HepG2 (cell line): ENCODE results near the gene HK3. TPM values are rescaled to one million over a fixed set of nuclear protein-coding genes. Genes with fewer than 3 reads are reported as not detected.

Experiments used
- ATAC-seq: fragments of 200-7000 bp; cut with Tn5 transposase; 3 replicates; pipeline ENCODE4 v1.9.1; 2020; ENCODE audit warnings: mild to moderate bottlenecking, moderate library complexity
- BruUV-seq: library from RNA; stranded (reverse); fragments of 400-500 nt; replicated peaks from 2 replicates; lab custom pipeline; 2021; lab: Mats Ljungman, UMichigan
- CTCF ChIA-PET: fragments of 300-600 bp; formaldehyde crosslinking; extraction: SDS; loops from one replicate; lab custom pipeline; 2021; ENCODE audit warnings: low total read pairs, inconsistent platforms, low intra/inter-chr PET ratio; lab: Yijun Ruan, JAX
- POLR2A ChIA-PET: fragments of 350-600 bp; sonication (Branson Sonifier 250); formaldehyde crosslinking; loops from one replicate; lab custom pipeline; 2020; ENCODE audit warnings: antibody characterized with exemption, inconsistent platforms; lab: Yijun Ruan, JAX
- DNase-seq: peaks from one replicate; pipeline ENCODE4 v3.0.0-alpha.2; 2015; ENCODE audit warnings: low spot score
- FAIRE-seq: peaks from 3 replicates; lab custom pipeline; 2011; peaks lifted over from hg19 to GRCh38; lab: Jason Lieb, UNC
- H2AFZ ChIP-seq: one replicate; pipeline ENCODE4 v1.6.1; 2011; ENCODE audit warnings: low read length, inconsistent platforms
- H3K27ac ChIP-seq: fragments of 300-600 bp; 3 replicates; pipeline ENCODE4 v1.8.0; 2011; ENCODE audit warnings: mixed run types, mild to moderate bottlenecking, mixed read lengths, low read length, inconsistent platforms; ENCODE audit not compliant: insufficient read depth; ENCODE audit errors: extremely low read length
- H3K27me3 ChIP-seq, 2 experiments: fragments of 200-600 bp in 1 of 2; 2 replicates in 1 of 2; 3 replicates in 1 of 2; pipeline versions ENCODE4 v1.6.0 to v1.8.0; 2011; ENCODE audit warnings: low read length in 2 of 2, mild to moderate bottlenecking in 2 of 2, moderate library complexity in 2 of 2, inconsistent platforms in 1 of 2; ENCODE audit not compliant: insufficient read depth in 2 of 2, control insufficient read depth in 1 of 2
- H3K36me3 ChIP-seq, 2 experiments: fragments of 200-600 bp in 1 of 2; replicated peaks in 1 of 2; 2 replicates in 1 of 2; 3 replicates in 1 of 2; pipeline versions ENCODE4 v1.5.1 to v1.8.0; 2011; ENCODE audit warnings: low read length in 2 of 2, inconsistent platforms in 1 of 2; ENCODE audit not compliant: insufficient read depth in 2 of 2, control insufficient read depth in 1 of 2
- H3K4me1 ChIP-seq: 2 replicates; pipeline ENCODE4 v1.5.1; 2012; ENCODE audit warnings: low read length, inconsistent platforms; ENCODE audit not compliant: insufficient read depth
- H3K4me2 ChIP-seq: 2 replicates; pipeline ENCODE4 v1.6.0; 2011; ENCODE audit warnings: low read depth, low read length, inconsistent platforms
- H3K4me3 ChIP-seq, 3 experiments: fragments of 200-600 bp in 1 of 3; sonication (generic), shearing (Covaris generic) in 1 of 3; replicated peaks in 1 of 3; 2 replicates each; pipeline ENCODE4 v1.5.1; 2011 to 2016; ENCODE audit warnings: low read length in 3 of 3, inconsistent platforms in 2 of 3, low read depth in 2 of 3, mild to moderate bottlenecking in 2 of 3, control low read depth in 1 of 3, mixed read lengths in 1 of 3; ENCODE audit not compliant: insufficient read depth in 1 of 3
- H3K79me2 ChIP-seq: one replicate; pipeline ENCODE4 v1.6.1; 2011; ENCODE audit warnings: low read length, inconsistent platforms; ENCODE audit not compliant: insufficient read depth
- H3K9ac ChIP-seq: 2 replicates; pipeline ENCODE4 v1.6.0; 2011; ENCODE audit warnings: mild to moderate bottlenecking, low read depth, low read length, inconsistent platforms; ENCODE audit not compliant: insufficient read depth
- H3K9me3 ChIP-seq: 2 replicates; pipeline ENCODE4 v1.5.1; 2012; ENCODE audit warnings: mild to moderate bottlenecking, low read length
- H4K20me1 ChIP-seq: 2 replicates; pipeline ENCODE4 v1.6.0; 2011; ENCODE audit warnings: inconsistent platforms, mild to moderate bottlenecking, low read length, moderate library complexity; ENCODE audit not compliant: insufficient read depth
- ATF7 ChIP-seq, 2 experiments: fragments of 450-650 bp in 1 of 2; sonication (generic) in 1 of 2; formaldehyde crosslinking in 1 of 2; IDR thresholded peaks; 2 replicates each; pipeline versions ENCODE4 v1.4.0 to v1.6.1; 2016 to 2020; ENCODE audit warnings: antibody characterized with exemption in 1 of 2, mild to moderate bottlenecking in 1 of 2, missing genetic modification reagents in 1 of 2
- CEBPB ChIP-seq: IDR thresholded peaks from 2 replicates; pipeline ENCODE4 v1.6.1; 2011; ENCODE audit warnings: low read depth, low read length, improper control_type of control experiment, borderline replicate concordance
- FOSL2 ChIP-seq: sonication (generic); formaldehyde crosslinking; IDR thresholded peaks from 2 replicates; pipeline ENCODE4 v1.4.0; 2020; ENCODE audit warnings: missing genetic modification reagents
- GZF1 ChIP-seq: sonication (generic); formaldehyde crosslinking; IDR thresholded peaks from 2 replicates; pipeline ENCODE4 v1.5.1; 2020; ENCODE audit warnings: mild to moderate bottlenecking, missing genetic modification reagents
- IRX3 ChIP-seq: sonication (generic); formaldehyde crosslinking; IDR thresholded peaks from 2 replicates; pipeline ENCODE4 v1.8.1; 2023; ENCODE audit warnings: mild to moderate bottlenecking, low read depth, missing genetic modification reagents, borderline replicate concordance
- MIXL1 ChIP-seq: IDR thresholded peaks from 2 replicates; pipeline ENCODE4 v1.6.1; 2016
- STAT5B ChIP-seq: sonication (generic); formaldehyde crosslinking; IDR thresholded peaks from 2 replicates; pipeline ENCODE4 v1.4.0; 2020; ENCODE audit warnings: missing genetic modification reagents
- ZMAT3 ChIP-seq: sonication (generic); formaldehyde crosslinking; conservative IDR thresholded peaks from 2 replicates; pipeline ENCODE4 v1.7.0; 2021; ENCODE audit warnings: missing genetic modification reagents
- ZNF20 ChIP-seq: sonication (generic); formaldehyde crosslinking; IDR thresholded peaks from 2 replicates; pipeline ENCODE4 v1.4.0; 2020; ENCODE audit warnings: mild to moderate bottlenecking, moderate library complexity, missing genetic modification reagents
- ZNF629 ChIP-seq: sonication (generic); formaldehyde crosslinking; conservative IDR thresholded peaks from 2 replicates; pipeline ENCODE4 v1.5.0; 2020; ENCODE audit warnings: missing genetic modification reagents
- ZNF644 ChIP-seq: IDR thresholded peaks from 2 replicates; pipeline ENCODE4 v1.6.1; 2016; ENCODE audit warnings: low read depth
- ZNF737 ChIP-seq: sonication (generic); formaldehyde crosslinking; IDR thresholded peaks from 2 replicates; pipeline ENCODE4 v1.5.0; 2020; ENCODE audit warnings: missing genetic modification reagents, mild to moderate bottlenecking, borderline replicate concordance
- WGBS: methylation state at CpG from one replicate; pipeline ENCODE4 v1.1.6; 2017; ENCODE audit warnings: low lambda C conversion rate; 5-methylcytosine and 5-hydroxymethylcytosine counted together
- in situ Hi-C: cut with HindIII; loops from 2 replicates; pipeline ENCODE4 v1.10.0; 2017; ENCODE audit warnings: low pct_unique_long_range_greater_than_20kb; ENCODE audit not compliant: extremely low pct_ligation_motif_present
- intact Hi-C: fragments of 100-400 bp; cut with micrococcal nuclease; formaldehyde crosslinking; loops from one replicate; pipeline ENCODE4 v1.10.0; 2022; ENCODE audit not compliant: unreplicated experiment
- polyA plus RNA-seq, 8 experiments: library from polyadenylated mRNA; depleted of rRNA in 3 of 8; stranded (reverse) in 7 of 8; unstranded in 1 of 8; fragments of >200 nt; fragmentation: Illumina TruSeq in 4 of 8; extraction: Trizol in 4 of 8; gene quantifications; 2 replicates each; pipeline versions ENCODE4 v1.2.1 to v1.2.3, GENCODE V29; 2011 to 2016; ENCODE audit warnings: low read depth in 4 of 8, missing spikeins in 1 of 8, mixed read lengths in 1 of 8; ENCODE audit not compliant: insufficient read depth in 1 of 8
- total RNA-seq, 5 experiments: library from RNA; depleted of rRNA; stranded (reverse); fragments of >200 nt; fragmentation: Illumina TruSeq; extraction: Trizol; gene quantifications; 2 replicates each; pipeline ENCODE4 v1.2.3, GENCODE V29; 2016; ENCODE audit warnings: low read depth in 1 of 5

The HK3 gene
- total and polyA plus RNA-seq, 2 of the 13 experiments (the other 11 are each of a cell fraction or from before 2014, with no cell fraction given): not detected

- BruUV-seq: no TSS peak
- H3K36me3 ChIP-seq: peaks cover 3 to 23% of the 10 kb centered on the region in 2 experiments; a peak in 4 of 5 replicates
- H3K79me2 ChIP-seq: no peaks in the 10 kb centered on the region
- FAIRE-seq (no peak), ATAC-seq (no peak), DNase-seq (no peak)
- CTCF ChIA-PET: no interaction called here
- intact Hi-C loops: loop anchor here (2.0 kb wide), 1 partner anchor 131 kb away; no protein-coding TSS in a partner anchor
- WGBS: 93% methylated on average over 3 of the region's 3 CpGs
- H4K20me1 ChIP-seq: 0 out of 2 replicates have a peak, but pooled peaks cover 3% of the 10 kb centered on the region
- no peak overlapping the region for H3K4me3 ChIP-seq
- in situ Hi-C loops: no loop called here
- H3K27ac ChIP-seq: no peak overlapping the region
- H2AFZ ChIP-seq: no peak overlapping the region
- no peaks in the 10 kb centered on the region for H3K9me3 ChIP-seq
- no peaks in the 10 kb centered on the region for H3K27me3 ChIP-seq
- H3K4me2 ChIP-seq: no peak overlapping the region
- H3K4me1 ChIP-seq: no peaks in the 10 kb centered on the region
- no peak for TF ChIP-seq ZNF20 (CRISPR knock-in tag)
- TF ChIP-seq MIXL1: no peak
- TF ChIP-seq FOSL2 (CRISPR knock-in tag): no peak
- TF ChIP-seq ATF7 (IDR thresholded peaks at IDR 0.05): peak; percentile 31; the same call in 1 of the 2 replicates
- no peak for TF ChIP-seq ATF7 (CRISPR knock-in tag; IDR thresholded peaks at IDR 0.05)
- TF ChIP-seq STAT5B (CRISPR knock-in tag): no peak
- TF ChIP-seq ZMAT3 (CRISPR knock-in tag): no peak
- TF ChIP-seq ZNF644 (CRISPR knock-in tag): no peak
- TF ChIP-seq, all 625 proteins: peak for 1
- POLR2A ChIA-PET: no interaction called here
- no peak overlapping the region for H3K9ac ChIP-seq
Measured at GRCh38 chr5:176921714-176922113, 22.6 kb upstream of the HK3 start.

- DNase-seq: no peak
- Histone ChIP-seq H3K36me3 (peaks cover 2 to 45% of the 10 kb centered on the region in 2 experiments; a peak in 4 of 5 replicates), H4K20me1 (0 out of 2 replicates have a peak, but pooled peaks cover 3% of the 10 kb centered on the region), H3K9me3 (no peaks in the 10 kb centered on the region), H3K27ac (no peak overlapping the region), H3K27me3 (no peaks in the 10 kb centered on the region), H3K79me2 (no peaks in the 10 kb centered on the region), H3K4me3 (no peak overlapping the region), H3K9ac (no peak overlapping the region)
- POLR2A ChIA-PET: no interaction called here
- intact Hi-C loops: no loop called here
- BruUV-seq: no TSS peak
- no peak for FAIRE-seq
- WGBS: 98% methylated on average over 6 of the region's 6 CpGs
- ATAC-seq: no peak
- in situ Hi-C loops: no loop called here
- CTCF ChIA-PET: no interaction called here
- TF ChIP-seq IRX3 (CRISPR knock-in tag) (no peak), GZF1 (CRISPR knock-in tag) (no peak), ZNF629 (no peak), CEBPB (peak; percentile 60; the same call in 1 of the 2 replicates), ZNF737 (CRISPR knock-in tag) (no peak)
- TF ChIP-seq, all 625 proteins: peak for 1
- H2AFZ ChIP-seq: no peak overlapping the region
- no peaks in the 10 kb centered on the region for H3K4me1 ChIP-seq
- no peak overlapping the region for H3K4me2 ChIP-seq
Measured at GRCh38 chr5:176918613-176919012, 19.5 kb upstream of the HK3 start.
